ENCODE results near the gene RRN3. TPM values are rescaled to one million over a fixed set of nuclear protein-coding genes. Genes with fewer than 3 reads are reported as not detected.
"Not testable (repeated sequence)": the region's sequence is repeated elsewhere in the genome, so short reads cannot be mapped to it uniquely, and the experiment has no call there.

Gene RRN3
- total RNA-seq, 6 experiments from 2014 or later, result 27.8 to 36.3 (median 31.3) TPM

DNA sequence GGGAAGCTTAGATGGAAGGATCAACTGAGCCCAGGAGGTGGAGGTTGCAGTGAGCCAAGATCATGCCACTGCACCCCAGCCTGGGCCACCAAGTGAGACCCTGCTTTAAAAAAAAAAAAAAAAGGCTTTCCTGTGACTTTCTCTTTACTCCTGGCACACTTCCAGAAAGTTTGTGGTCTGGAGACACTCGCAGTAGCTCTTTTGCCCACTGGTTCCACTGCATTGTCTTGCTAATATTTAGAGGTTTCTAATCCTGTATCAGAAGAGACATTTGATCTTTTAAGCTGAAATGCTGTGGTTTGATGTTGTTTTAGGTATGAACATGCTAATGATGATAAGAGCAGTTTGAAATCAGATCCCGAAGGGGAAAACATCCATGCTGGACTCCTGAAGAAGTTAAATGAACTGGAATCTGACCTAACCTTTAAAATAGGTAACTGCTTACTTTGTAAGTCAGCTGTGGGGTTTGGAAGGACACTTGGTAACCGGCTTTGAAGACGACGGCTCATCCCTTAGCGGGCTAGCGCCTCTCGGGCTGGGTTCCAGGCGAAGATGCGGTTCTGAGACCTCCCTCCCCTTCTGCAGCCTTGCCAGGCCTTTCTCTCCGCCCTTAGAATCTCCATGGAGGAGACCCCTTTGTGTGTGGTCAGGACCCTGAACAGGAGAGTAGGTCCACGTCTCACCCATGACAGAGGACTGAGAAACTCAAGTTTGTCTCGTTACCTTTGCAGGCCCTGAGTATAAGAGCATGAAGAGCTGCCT is 61.3 kb downstream of the RRN3 start:
- DNase-seq, result no peak
- Mint-ChIP-seq H3K27me3 (ENCODE audit: insufficient read depth) (peaks cover 11% of the 10 kb centered on the region), H3K4me1 (ENCODE audit: low read depth) (peaks cover 20% of the 10 kb centered on the region), H3K36me3 (ENCODE audit: low read depth) (peaks cover 37% of the 10 kb centered on the region), H3K9me3 (no peaks in the 10 kb centered on the region), H3K27ac (no peak overlapping the region), H3K4me3 (no peak overlapping the region)
- TF ChIP-seq, protein P1, sequence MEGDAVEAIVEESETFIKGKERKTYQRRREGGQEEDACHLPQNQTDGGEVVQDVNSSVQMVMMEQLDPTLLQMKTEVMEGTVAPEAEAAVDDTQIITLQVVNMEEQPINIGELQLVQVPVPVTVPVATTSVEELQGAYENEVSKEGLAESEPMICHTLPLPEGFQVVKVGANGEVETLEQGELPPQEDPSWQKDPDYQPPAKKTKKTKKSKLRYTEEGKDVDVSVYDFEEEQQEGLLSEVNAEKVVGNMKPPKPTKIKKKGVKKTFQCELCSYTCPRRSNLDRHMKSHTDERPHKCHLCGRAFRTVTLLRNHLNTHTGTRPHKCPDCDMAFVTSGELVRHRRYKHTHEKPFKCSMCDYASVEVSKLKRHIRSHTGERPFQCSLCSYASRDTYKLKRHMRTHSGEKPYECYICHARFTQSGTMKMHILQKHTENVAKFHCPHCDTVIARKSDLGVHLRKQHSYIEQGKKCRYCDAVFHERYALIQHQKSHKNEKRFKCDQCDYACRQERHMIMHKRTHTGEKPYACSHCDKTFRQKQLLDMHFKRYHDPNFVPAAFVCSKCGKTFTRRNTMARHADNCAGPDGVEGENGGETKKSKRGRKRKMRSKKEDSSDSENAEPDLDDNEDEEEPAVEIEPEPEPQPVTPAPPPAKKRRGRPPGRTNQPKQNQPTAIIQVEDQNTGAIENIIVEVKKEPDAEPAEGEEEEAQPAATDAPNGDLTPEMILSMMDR (IDR thresholded peaks at IDR 0.05), result no peak

DNA sequence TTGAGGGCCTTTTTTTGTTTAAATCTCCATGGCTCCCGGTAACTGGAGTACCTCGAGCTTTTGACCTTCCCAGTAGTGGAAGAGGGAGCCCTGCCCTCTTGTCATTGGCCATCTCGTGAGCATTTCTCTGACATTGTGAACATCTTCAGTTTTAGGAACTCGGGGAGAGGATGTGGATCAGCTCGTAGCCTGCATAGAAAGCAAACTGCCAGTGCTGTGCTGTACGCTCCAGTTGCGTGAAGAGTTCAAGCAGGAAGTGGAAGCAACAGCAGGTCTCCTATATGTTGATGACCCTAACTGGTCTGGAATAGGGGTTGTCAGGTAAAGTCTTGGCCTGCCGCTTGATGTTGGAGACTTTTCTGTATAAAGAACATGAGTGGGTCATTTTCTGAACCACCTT is 62.5 kb downstream of the RRN3 start:
- TF ChIP-seq, protein P1 (IDR thresholded peaks at IDR 0.05), result no peak
- H3K4me1 Mint-ChIP-seq (ENCODE audit: low read depth), result peaks cover 21% of the 10 kb centered on the region
- peaks cover 11% of the 10 kb centered on the region for H3K27me3 Mint-ChIP-seq (ENCODE audit: insufficient read depth)
- no peak overlapping the region for H3K27ac Mint-ChIP-seq
- H3K9me3 Mint-ChIP-seq, result no peaks in the 10 kb centered on the region
- H3K4me3 Mint-ChIP-seq, result no peak overlapping the region
- peaks cover 36% of the 10 kb centered on the region for H3K36me3 Mint-ChIP-seq (ENCODE audit: low read depth)
- no peak for DNase-seq

DNA sequence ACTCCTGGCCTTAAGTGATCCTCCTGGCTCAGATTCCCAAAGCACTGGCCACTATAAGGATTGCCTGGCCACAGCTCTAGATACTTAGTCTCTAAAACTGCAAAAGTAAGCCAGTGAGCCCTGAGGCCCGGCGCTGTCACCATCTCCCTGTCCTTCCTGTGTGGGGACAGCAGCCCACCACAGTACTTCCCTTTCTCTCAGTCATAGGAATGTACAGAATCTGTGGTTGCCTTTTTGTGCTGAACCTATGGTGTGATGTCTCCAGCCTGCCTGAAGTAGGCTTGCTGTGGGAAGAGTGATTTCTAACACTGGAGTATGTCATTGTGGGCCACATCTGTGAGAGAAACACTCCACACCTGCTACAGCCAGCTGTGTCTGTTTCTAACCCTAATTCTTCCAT is 62.9 kb downstream of the RRN3 start:
- H3K4me3 Mint-ChIP-seq, result no peak overlapping the region
- no peaks in the 10 kb centered on the region for H3K9me3 Mint-ChIP-seq
- H3K27ac Mint-ChIP-seq, result no peak overlapping the region
- peaks cover 11% of the 10 kb centered on the region for H3K27me3 Mint-ChIP-seq (ENCODE audit: insufficient read depth)
- TF ChIP-seq, protein P1 (IDR thresholded peaks at IDR 0.05), result no peak
- H3K36me3 Mint-ChIP-seq (ENCODE audit: low read depth), result peaks cover 39% of the 10 kb centered on the region
- DNase-seq, result no peak
- H3K4me1 Mint-ChIP-seq (ENCODE audit: low read depth), result peaks cover 25% of the 10 kb centered on the region

DNA sequence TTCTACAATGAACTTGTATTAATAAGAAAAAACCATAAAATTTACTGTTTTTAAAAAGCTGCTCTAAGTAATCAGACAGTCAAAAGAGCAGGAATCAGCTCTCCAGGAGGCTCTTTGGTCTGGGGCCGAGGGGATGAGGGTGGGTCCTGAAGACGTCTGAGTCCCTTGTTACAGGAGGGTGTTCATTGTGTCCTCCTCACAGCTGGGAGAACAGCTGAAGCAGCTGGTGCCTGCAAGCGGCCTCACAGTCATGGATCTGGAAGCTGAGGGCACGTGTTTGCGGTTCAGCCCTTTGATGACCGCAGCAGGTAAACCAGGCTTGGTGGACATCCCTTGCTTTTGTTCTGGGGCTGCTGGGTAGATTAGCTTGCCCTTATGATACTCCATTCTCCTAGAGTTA is 64.3 kb downstream of the RRN3 start:
- Mint-ChIP-seq H3K36me3 (ENCODE audit: low read depth) (peaks cover 45% of the 10 kb centered on the region), H3K27ac (peak overlapping the region; percentile 78), H3K4me1 (ENCODE audit: low read depth) (peaks cover 39% of the 10 kb centered on the region), H3K27me3 (ENCODE audit: insufficient read depth) (peaks cover 11% of the 10 kb centered on the region)
- not testable (repeated sequence) for H3K4me3 Mint-ChIP-seq, H3K9me3 Mint-ChIP-seq, DNase-seq

DNA sequence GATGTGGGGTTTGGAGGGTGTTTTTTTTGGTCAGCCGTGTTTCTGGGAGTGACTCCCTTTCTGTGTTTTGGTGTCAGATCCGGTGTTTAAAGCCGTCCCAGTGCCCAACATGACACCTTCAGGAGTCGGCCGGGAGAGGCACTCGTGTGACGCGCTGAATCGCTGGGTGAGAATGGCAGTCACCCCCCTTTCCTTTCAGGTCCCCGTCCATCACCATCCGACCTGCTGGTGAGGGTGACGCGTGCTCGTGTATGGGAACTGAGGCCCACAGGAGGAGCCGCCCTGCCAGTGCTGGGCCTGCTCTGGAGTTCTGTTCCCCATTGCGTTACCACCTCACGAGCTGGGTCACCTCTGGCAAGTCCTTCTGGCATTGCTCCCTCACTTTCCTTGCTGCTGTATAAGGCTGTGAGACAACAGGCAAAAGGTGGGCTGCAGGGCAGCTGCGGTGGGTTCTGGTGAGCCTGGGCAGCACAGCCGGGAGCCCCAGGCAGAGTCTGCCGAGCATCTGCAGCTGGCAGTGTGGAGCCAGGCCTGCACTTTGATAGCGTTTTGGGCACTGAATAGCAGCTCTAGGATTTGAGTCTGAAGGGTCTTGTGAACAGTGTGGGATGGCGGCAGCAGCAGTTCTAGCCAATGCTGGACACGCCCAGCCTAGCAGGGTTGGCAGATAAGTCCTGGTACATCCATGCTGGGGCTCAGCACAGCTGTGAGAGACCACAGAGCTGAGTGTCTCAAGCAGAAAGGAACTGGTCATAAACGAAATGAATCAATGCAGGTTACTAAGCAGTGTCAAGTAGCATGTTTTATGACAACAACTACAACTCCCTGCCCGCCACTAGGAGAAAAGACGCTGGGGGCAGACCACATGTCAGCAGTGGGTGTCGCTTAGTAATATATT is 65.0 kb downstream of the RRN3 start:
- H3K27me3 Mint-ChIP-seq (ENCODE audit: insufficient read depth), result peaks cover 11% of the 10 kb centered on the region
- H3K36me3 Mint-ChIP-seq (ENCODE audit: low read depth), result peaks cover 51% of the 10 kb centered on the region
- TF ChIP-seq, protein P1 (IDR thresholded peaks at IDR 0.05), result peak; percentile 14; the same call in 1 of the 2 replicates
- H3K4me1 Mint-ChIP-seq (ENCODE audit: low read depth), result peaks cover 46% of the 10 kb centered on the region
- peak overlapping the region; percentile 26; the same call in 1 of the 2 replicates for H3K4me3 Mint-ChIP-seq
- not testable (repeated sequence) for H3K9me3 Mint-ChIP-seq
- H3K27ac Mint-ChIP-seq, result peak overlapping the region; percentile 78
- peak; percentile 47 for DNase-seq

DNA sequence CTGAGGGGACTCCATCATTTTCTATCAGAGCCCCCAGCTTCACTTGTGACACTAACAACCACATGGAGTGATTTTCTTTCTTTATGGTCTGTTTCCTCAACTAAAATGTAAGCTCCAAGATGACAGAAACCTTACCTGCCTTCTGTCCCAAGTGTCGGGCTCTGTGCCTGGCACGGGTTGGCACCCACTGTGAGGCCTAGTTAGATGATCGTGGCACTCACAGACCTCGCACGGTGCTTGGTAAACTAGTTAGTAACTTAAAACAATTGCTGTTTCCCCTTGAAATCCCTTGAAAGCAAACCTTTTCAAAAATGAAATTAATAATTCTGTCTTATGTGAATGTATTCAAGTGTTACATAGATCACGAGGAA is 65.7 kb downstream of the RRN3 start:
- not testable (repeated sequence) for H3K9me3 Mint-ChIP-seq, DNase-seq, H3K4me3 Mint-ChIP-seq
- peaks cover 53% of the 10 kb centered on the region for H3K4me1 Mint-ChIP-seq (ENCODE audit: low read depth)
- H3K27ac Mint-ChIP-seq, result peak overlapping the region; percentile 78
- H3K27me3 Mint-ChIP-seq (ENCODE audit: insufficient read depth), result peaks cover 11% of the 10 kb centered on the region
- peaks cover 58% of the 10 kb centered on the region for H3K36me3 Mint-ChIP-seq (ENCODE audit: low read depth)

DNA sequence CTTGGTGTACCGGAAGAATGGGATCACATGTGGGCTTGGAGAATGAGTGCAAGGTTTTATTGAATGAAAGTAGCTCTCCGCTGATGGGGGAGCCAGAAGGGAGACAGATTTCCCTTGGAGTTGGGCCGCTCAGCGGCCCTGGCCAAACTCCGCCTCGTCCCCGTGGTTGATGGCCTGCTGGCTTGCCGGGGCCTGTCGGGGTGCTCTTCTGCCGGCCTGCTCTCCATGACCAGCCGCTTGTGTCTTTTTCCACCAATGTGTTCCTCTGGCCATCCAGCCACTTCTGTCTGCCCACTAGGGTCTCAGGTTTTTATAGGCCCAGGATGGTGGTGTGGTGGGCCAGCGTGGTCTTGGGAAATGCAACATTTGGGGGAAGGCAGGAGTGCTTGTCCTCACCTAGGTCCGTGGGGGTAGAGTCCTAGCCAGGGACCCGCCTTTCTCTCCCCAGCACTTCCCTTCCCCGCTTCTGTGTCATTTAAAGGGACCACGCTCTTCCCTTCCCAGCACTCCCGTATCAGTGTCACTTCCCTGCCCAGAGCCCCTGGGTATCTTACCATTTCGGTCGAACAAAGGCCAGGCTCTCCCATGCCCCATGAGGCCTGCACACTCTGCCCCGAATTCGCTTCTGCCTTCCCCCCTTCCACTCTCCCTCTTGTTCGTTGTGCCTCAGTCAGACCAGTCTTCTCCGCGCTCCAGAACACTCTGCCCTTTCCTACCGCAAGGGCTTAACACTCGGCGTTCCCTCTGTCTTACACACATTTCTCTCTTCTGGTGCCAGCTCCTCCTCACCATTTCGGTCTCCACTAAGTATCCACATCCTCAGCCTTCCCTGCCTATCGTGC is 66.3 kb downstream of the RRN3 start:
- H3K36me3 Mint-ChIP-seq (ENCODE audit: low read depth), result peaks cover 59% of the 10 kb centered on the region
- H3K4me3 Mint-ChIP-seq, DNase-seq, H3K9me3 Mint-ChIP-seq: not testable (repeated sequence)
- H3K27ac Mint-ChIP-seq, result peak overlapping the region; percentile 20
- peaks cover 11% of the 10 kb centered on the region for H3K27me3 Mint-ChIP-seq (ENCODE audit: insufficient read depth)
- peaks cover 59% of the 10 kb centered on the region for H3K4me1 Mint-ChIP-seq (ENCODE audit: low read depth)

DNA sequence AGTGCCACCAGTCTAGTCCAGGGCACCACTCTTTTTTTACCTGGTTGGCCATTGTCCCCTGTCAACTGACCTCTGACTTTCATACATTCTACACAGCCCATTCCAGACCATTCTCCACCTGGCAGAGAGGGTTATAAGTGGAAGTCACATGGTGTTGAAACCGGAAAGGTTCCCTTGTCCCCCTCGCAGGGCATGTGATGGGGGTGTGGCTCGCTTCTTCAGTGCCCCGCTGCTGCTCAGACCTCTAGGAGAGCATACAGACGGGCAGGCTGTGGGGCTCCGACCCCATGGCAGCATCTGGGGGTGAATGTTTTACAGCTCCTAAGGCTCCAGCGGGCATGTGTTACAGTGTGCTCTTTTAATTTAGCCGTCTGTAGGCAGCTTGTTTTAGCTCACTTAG is 67.0 kb downstream of the RRN3 start:
- not testable (repeated sequence) for DNase-seq, H3K27ac Mint-ChIP-seq, H3K4me3 Mint-ChIP-seq, H3K9me3 Mint-ChIP-seq
- Mint-ChIP-seq H3K4me1 (ENCODE audit: low read depth) (peaks cover 66% of the 10 kb centered on the region), H3K27me3 (ENCODE audit: insufficient read depth) (peaks cover 11% of the 10 kb centered on the region), H3K36me3 (ENCODE audit: low read depth) (peaks cover 63% of the 10 kb centered on the region)
